CD4-positive, alpha-beta T cell treated with Interleukin-1 beta for 1 hour (primary cell): ENCODE results near the gene LMF2.

ENCODE experiments used
- DNase-seq, 2 donors: peaks; one replicate each; pipeline ENCODE4 v3.0.0-alpha.2; 2020 to 2022

Gene LMF2, protein sequence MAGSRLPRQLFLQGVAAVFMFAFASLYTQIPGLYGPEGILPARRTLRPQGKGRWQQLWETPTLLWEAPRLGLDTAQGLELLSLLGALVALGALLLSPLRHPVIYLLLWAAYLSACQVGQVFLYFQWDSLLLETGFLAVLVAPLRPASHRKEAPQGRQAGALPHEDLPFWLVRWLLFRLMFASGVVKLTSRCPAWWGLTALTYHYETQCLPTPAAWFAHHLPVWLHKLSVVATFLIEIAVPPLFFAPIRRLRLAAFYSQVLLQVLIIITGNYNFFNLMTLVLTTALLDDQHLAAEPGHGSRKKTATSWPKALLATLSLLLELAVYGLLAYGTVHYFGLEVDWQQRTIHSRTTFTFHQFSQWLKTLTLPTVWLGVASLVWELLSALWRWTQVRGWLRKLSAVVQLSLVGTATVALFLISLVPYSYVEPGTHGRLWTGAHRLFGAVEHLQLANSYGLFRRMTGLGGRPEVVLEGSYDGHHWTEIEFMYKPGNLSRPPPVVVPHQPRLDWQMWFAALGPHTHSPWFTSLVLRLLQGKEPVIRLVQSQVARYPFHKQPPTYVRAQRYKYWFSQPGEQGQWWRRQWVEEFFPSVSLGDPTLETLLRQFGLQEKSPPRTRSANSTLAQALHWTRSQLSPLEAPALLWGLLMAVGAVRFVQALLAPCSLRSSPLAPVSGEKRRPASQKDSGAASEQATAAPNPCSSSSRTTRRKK

DNA sequence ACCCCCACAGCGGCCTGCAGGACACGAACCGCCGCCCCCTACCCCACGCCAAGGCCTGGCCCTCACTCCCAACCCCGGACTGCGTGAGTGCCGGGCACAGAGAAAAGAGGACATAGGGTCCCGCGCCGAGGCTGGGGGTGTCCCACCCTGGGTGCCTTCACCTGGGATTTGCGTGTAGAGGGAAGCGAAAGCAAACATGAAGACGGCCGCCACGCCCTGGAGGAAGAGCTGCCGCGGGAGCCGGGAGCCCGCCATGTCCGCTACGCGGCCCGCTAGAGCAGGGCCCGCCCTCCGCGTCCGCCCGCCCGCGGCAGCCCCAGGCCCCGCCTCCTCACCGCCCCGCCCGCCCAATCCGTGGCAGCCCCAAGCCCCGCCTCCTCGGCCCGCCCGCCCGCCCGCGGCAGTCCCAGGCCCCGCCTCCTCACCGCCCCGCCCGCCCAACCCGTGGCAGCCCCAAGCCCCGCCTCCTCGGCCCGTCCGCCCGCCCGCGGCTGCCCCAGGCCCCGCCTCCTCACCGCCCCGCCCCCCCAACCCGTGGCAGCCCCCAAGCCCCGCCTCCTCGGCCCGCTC is at the start of gene LMF2:
TSS of gene LMF2 (minus strand) at position 282 of the 570 bp plus-strand sequence. CDS start at position 255, 27 bp downstream.
- DNase-seq: peak; percentile 93 to 94

DNA sequence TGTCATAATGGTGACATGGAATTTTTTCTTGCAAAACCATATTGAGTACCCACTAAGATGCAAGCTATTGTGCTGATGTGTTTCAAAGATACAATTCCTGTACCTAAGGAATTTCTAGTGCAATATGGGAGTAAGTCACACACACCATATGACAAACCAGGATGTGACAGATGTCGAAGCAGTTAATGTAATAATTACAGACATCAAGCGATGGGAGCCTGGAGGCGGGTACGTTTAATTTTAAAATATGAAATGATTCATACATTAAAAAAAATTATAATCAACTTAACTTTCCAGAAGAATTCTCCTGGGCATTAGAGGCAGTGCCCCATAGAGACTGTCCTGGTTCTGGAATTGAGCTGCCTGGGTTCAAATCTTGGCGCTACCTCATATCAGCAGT is 49.2 kb upstream of the LMF2 start:
- no peak for DNase-seq

DNA sequence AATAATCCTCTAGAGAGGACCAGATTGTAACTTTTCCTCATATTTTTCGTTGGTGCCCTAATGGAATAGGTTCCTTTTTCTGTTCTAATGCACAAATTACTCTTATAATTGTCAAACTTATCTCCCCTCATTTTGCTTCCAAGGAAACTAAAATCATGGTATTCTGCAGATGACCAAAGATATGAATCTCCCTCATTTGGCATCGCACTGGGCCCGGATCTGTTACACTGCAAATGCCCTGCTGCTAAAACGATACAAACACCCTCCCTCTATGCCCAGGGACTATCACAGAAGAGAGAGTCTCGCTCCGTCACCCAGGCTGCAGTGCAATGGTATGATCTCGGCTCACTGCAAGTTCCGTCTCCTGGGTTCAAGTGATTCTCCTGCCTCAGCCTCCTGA is 45.8 kb upstream of the LMF2 start:
- DNase-seq: no peak

DNA sequence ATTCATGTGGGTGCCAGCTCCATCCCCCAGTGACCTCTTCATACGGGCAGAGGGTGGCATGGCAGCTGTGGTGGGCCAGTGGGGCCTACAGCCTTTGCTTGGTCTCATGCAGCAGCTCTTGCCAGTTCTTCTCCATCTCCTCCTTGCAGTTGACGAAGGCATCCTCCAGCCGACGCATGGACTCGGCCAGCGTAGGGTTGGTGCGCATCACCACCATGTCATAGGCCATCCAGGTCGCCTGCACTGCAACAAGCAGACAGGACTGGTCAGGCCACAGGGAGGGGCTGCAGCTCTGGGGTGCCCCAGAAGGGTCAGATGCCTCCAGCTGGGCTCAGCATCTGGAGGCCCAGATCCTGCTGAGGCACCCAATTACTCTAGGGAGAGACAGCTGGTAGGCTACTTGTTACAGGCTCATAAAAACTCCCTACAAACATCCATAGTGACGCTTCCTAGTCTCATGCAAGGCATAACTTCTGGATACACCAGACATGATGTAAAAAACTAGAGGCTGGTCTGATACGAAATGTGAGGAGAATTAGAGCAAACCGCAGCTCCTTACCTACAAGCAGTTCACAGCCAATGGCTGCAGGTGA is 43.8 kb upstream of the LMF2 start:
- DNase-seq: no peak

DNA sequence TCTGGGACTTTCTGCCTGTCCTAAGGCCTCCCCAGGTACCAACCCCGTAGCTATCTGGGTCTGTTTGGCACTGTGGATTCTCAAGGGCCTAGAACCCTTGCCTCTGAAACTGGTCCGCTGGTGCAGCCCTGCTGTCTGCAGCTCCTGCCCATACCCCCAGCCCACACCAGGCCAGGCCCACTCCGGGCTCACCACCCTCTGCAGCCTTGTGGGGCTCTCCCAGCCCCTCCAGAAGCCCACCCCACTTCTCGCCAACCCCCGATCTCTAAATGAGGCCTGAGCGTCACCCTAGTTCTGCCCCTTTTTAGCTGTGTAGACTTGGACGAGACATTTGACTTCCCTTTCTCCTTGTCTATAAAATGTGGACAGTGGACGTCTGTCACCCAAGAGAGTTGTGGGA is 42.9 kb upstream of the LMF2 start:
- DNase-seq: no peak

DNA sequence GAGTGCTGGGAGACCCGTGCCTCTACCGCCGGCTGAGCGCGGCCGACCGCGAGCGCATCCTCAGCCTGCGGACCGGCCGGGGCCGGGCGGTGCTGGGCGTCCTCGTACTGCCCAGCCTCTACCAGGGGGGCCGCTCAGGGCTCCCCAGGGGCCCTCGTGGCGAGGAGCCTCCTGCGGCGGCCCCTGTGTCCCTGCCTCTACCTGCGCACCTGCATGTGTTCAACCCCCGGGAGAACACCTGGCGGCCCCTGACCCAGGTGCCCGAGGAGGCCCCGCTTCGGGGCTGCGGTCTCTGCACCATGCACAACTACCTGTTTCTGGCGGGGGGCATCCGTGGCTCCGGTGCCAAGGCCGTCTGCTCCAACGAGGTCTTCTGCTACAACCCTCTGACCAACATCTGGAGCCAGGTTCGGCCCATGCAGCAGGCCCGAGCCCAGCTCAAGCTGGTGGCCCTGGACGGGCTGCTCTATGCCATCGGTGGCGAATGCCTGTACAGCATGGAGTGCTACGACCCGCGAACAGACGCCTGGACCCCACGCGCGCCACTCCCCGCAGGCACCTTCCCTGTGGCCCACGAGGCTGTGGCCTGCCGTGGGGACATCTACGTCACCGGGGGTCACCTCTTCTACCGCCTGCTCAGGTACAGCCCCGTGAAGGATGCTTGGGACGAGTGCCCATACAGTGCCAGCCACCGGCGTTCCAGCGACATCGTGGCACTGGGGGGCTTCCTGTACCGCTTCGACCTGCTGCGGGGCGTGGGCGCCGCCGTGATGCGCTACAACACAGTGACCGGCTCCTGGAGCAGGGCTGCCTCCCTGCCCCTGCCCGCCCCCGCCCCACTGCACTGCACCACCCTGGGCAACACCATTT is 41.7 kb upstream of the LMF2 start:
- no peak for DNase-seq

DNA sequence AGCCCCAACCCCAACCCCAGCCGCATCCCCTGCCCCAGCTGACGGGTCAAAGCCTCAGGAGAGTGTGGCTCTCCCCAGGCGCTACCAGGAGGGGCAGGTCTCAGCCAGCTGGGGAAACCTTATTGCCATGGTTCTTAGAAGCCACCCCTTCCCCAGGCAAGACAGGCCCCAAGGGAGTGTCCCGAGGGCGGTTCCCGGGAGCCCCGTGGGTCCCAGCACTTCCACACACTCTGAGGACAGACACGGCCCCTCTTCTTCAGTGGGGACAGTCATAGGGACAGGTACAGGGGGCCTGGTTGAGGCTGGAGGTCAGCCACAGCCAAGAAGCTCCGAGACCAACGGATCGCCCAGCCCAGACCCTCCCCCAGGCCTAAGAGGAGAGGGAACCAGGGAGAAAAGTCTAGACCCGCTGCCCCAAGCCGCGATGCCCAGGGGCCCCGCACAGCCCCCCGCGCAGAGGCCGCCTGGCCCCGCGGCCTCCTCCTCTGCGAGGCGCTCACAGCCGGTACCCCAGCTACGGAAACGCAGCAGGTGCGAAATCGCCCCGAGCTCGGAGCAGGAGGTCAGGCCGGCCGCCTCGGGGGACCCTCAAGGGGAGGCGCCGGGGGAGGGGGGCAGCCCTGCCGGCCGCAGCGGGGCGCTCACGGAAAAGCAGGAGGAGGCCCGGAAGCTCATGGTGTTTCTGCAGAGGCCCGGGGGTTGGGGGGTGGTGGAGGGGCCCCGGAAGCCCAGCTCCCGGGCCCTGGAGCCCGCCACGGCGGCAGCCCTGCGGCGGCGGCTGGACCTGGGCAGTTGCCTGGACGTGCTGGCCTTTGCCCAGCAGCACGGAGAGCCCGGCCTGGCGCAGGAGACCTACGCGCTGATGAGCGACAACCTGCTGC is 40.8 kb upstream of the LMF2 start:
- peak; percentile 52 to 62 for DNase-seq

DNA sequence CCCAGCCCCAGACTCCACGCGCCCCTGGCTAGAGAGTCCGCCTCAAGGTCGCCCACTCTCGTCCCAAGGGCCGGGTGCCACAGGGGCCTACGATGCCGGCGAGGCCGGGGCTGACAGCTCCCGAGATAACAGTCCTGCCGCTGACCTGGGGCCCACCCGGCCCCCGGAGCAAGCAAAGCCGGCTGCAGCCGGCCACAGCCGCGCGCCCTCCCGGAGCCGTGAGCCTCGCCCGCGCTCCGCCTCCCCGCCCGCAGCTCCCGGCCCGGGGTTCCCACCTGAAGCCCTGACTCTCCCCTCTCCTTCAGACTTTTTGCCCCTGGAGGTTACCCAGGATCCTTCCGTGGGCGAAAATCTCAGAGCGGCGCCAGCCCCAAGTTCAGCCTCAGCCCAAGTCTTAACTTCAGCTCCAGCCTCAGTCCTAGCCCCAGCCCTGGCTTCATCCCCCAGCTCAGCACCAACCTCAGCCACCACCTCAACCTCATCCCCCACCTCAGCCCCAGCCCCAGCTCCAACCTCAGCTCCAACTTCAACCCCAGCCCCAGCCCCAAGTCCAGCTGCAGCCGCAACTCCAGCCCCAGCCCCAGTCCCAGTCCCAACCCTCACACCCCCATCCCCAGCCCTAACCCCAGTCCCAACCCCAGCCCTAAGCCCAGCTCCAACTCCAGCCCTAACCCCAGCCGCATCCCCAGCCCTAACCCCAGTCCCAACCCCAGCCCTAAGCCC is 39.9 kb upstream of the LMF2 start:
- no peak for DNase-seq

DNA sequence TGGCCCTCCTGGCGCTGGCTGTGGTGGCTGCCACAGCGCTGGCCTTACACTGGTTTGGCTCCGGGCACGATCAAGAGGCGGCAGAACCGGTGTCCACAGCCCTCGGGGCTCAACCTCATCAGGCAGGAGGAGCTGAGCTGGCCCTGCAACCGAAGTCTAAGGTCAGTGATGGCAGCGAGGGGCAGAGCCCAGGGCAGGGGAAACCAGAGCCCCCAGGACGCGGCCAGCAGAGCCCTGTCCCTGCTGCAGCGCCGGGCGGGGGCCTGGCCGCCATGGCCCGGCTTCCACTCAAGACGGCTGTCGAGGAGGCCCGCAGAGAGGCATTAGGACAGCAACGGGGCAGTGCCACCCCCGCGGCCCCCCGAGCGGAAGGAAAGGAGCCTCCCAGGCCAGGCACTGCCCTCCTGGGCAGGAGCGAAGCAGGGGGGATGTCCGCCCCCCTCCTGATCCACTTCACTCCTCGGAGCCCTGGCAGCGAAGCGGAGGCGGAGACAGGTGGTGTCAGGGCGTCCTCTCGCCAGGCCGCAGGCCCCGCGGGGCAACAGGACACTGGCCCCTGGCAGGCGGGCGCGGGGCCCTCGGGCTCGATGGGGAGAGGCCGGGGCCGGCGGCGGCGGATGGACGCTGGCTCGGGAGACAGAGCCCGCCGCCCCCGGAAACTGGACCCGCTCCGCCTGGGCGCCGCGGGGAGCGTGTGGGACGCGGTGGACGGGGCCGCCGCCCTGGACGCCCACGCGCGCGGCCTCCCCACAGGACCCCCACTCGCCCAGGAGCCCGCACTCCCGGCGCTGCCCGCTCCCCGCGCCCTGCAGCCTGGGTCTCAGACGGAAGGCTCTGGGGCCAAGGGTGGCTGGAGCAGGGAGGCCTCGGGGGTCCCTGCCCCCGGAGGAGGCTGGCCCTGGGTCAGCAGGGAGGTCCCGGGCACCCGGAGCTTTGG is 39.1 kb upstream of the LMF2 start:
- DNase-seq: no peak

DNA sequence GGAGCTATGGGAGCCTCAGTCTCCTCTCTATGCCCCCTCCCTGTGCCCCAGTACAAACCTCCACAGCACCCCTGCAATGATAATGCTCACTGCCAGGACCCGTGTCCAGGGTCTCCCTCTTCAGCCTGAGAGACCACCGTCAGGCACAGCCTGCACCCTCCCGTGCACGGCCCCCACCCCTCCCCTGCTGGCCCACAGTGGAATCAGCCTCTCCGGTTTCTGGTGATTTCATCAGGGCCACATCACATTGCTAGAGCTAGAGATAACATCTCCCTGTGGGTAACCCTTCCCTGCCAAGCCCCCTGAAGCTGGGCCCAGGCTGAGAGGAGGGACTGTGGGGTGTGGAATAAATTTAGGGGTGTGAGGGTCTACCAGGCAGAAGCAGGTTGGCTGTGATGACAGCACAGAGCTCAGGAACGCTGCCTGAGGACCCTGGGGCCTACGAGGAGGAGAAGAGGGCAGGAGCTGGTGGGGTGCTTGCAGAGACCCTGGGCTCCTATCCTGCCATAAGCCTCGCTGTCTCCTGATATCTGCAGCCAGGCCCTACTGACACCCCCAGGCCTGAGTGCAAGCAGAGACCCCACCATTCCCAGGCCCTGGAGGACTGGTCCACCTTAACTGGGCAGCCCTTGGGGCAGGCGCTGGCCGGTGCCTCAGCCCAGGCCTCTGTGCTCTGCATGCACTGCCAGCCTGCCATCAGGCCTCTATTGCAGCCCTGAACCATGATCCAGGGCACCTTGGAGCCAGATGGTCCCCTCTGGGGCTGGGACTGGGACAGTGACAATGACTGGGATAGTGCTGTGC is 38.2 kb upstream of the LMF2 start, which contains the start of gene KLHDC7B:
TSS of gene KLHDC7B (plus strand) at position 378 of the 804 bp plus-strand sequence. CDS start at position 723, 345 bp downstream.
- DNase-seq: no peak

DNA sequence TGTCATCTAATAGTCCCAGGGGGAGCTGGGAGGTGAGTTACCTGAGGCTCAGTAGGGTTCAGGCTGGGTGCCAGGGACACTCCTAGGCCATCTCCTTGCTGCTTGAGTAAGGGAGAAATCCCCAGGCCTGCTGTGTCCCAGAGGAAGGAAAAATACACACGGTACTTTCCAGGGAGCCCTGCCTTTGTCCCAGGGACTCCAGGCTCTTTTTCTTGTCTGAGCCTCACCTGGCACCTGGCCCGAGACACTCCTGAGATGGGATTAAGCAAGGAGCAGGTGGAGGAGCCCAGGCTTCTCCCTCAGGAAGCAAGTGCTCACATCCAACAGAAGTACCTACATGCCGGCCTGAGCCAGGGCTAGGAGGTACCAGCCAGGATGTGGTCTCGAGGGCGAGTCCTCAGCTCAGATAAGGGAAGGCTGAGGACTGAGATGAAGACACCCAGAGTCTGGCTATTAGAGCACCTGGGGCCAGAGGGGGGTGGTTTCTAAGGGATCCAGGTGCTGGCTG is 37.3 kb upstream of the LMF2 start:
- peak in 1 of 2 donors; percentile 50 for DNase-seq

DNA sequence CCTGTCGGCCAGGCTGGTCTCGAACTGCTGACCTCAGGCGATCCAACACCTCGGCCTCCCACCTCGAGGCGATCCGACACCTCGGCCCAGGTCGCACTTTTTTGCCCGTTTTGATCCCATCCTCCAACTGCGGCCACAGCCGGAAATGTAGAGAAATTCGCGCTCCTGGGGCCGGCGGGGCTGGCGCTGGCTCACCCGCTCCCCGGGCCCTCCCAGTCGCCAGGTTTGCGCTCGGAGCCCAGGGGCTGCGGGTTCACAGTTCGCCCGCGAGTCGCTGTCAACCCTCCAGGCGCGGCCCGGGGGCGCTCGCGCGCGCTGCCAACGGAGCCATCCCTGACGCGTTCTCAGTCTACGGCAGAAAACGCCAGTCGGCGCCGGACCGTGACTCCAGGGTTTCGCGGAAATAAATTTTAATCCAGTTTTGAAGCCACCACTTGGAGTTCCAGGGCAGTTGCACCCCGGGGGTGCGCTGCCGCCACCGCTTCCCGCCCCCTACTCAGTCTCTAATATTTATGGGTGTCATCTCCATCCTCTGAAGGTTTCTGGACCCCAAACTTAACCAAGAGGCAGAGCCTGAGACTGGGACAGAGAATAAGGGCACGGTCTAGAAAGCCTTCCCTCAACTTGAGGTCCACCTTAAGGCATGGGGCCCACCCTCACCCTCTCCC is 36.7 kb upstream of the LMF2 start:
- DNase-seq: peak; percentile 87 to 88

DNA sequence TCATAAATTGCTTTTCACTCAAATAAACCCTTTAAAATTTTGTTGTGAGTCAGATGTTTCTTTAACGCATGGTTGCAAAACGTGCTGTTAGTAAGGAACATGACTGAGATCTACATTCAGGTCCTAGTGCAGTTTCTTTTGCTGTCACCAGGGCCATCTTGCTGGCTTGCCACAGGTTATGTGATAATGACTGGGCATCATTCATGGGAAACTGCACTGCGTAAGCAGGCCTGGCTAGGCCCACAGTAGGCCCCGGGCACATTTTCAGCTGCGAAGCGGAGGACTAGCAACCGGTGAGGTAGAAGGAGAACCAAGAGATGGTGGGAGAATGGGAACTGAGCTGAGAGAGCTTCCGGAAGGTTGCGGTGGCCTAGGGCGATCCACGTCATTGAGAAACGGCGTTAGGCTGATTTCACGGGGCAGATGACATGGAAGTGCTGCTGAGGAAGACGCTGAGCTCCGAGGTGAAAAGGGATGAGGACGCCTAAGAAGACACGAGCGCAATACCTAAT is 35.0 kb upstream of the LMF2 start:
- peak in 1 of 2 donors; percentile 74 for DNase-seq

DNA sequence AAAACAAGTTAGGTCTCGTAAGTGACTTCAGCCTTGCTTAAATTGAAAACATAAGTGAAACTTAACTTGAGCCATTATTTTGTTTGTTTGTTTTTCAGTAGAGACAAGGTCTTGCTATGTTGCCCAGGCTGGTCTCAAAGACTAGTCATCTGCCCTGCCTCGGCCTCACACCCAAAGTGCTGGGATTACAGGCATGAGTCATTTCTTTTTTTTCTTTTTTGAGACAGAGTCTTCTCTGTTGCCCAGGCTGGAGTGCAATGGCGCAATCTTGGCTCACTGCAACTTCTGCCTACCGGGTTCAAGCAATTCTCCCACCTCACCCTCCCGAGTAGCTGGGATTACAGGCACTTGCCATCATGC is 34.1 kb upstream of the LMF2 start:
- peak in 1 of 2 donors; percentile 80 for DNase-seq

DNA sequence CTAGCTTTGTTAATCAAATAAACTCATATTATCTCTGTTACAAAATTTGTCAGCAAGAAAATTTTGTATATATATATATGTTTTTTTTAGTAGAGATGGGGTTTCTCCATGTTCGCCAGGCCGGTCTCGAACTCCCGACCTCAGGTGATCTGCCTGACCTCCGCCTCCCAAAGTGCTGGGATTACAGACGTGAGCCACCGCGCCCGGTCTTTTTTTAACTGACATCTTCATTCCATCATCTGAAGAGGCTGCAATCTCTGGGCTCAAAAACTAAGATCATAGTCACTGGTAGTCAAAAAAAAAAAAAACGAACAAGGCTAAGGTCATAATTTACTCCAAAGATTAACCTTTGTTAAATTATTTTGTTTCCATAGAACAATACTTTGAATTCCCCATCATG is 32.9 kb upstream of the LMF2 start:
- DNase-seq: no peak

DNA sequence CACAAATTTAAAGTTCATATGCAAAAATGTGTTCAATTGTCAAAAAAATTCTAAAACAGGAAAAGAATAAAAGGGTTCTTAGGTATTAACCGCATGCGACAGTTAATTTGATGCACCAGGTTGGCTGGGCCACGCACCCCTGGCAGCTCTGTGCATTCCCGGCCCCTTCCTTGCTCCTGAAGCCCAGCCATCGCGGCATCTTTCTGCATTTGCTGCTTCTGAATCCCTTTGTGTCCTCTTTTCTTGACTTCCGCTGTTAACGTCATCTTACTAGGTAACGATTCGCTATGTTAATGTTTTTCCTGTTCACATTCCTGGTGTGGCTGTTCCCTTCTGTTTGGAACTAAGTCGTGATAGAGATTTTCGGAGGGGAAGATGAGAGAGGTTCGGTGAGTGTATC is 30.3 kb upstream of the LMF2 start:
- DNase-seq: no peak

DNA sequence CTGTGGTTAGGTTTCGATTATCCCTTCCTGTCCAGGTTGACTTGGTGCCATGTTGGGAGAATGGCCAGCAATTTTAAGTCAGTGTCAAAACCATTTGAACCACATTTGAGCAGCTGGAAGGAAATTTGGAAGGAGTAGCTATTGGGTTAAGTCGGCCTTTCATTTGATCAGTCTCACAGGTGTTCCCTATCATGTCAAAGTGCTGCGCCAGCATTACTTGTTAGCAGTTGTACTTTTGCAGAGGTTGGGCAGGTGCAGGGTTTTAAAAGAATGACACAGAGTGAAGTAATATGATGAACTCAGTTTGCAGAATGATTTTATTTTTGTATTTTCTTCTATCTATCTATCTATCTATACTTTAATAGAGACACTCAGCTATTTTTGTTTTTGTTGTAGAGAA is 28.7 kb upstream of the LMF2 start:
- no peak for DNase-seq

DNA sequence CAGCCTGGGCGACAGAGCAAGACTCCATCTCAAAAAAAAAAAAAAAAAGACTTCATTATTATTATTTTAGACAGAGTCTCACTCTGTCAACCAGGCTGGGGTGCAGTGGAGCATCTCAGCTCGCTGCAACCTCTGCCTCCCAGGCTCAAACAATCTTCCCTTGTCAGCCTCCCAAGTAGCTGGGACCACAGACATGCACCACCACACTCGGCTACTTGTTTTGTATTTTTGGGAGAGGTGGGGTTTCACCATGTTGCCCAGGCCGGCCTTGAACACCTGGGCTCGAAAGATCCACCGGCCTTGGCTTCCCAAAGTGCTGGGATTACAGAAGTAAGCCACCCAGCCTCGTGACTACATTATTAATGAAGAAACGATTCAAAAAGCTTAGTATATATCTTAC is 27.6 kb upstream of the LMF2 start:
- DNase-seq: no peak
